Stimulated activated CD8-positive, alpha-beta memory T cell treated with anti-CD3 and anti-CD28 coated beads, Interleukin-12 subunit alpha, Interleukin-12 subunit beta, amount 100 ng/mL, for 4 hours (primary cell): Measurements from ENCODE around the gene ZNF750.

Experiments used
- DNase-seq: peaks from one replicate; pipeline ENCODE4 v3.0.0-alpha.2; 2020; ENCODE audit warnings: low read depth

Gene ZNF750

DNA sequence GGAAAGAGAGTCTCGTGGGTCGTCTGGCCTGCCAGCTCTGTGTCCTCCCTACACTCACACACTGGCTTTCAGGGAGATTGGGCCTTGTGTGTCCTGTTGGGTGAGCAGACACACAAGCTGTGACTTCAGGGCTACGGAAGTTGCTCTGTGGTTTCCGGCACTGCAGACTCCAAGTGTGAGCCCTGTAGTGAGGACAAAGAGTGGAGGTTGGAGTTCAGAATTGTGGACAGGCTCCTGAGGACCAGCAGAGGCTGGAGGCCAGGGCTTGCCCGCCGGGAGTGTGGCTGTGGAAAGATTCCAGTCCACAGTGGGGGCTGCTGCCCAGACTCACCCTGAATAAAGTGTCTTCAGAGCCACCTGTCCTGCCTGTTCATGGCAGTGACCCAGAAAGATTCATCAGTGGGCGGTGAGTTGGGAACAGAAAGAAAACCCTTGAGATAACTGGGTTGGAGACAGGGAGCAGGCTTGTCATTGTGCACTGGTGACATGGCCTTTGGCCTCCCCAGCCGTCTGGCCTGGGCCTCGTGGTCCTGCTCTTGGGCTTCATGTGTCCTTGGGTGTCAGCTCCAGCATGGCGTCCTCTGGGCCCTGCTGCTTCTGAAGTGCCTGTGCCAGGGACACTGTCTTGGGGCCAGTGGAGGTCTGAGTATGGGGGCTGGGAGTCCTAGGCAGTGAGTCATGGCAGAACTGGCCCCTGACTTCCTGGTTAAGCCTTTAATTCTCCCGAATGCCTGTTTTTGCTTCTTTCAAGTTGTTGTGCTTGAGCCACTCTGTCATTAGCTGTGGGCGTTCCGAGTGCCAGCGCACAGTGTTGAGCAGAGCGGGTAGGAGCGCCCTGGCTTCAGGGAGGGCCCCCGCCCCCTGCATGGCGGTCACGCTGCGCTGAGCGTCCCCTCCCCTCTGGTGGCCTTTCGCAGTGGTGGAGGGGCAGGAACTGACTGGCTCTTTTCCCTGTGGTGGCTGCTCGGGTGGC is 19.9 kb upstream of the ZNF750 start:
- DNase-seq: peak; percentile 28

DNA sequence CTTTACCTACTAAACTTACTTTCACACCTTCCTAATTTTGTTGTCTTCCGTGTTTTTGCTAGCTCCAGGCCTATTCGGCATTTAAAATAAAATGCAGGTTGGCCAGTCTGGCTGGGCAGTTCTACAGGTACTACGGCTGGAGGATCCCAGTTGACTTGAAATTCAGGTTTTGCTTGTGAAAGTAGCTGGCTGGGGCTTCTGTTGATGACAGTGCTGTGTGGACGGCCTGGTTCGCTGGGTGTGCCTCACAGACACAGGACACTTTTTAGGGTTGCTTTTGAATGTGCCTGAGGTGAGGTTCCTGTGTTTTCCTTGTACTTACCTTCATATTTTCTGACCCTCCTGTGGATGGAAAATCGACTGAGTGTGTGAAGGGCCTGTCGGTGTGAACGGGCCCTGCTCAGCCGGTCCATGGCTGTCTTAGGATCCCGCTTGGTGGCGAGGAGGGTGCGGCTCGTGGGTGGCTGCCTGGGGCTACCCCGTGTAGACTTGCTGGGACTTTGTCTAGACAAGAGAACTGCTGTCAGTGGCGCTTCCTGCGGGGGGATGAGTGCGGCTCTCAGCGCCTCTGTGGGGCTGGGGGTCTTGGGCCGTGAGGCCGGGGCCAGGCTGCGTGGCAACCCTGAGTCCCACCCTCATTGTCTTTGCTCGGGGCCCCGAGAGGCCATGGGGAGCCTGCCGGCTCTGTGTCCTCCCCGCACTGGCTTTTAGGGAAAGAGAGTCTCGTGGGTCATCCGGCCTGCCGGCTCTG is 18.7 kb upstream of the ZNF750 start:
- DNase-seq: no peak

DNA sequence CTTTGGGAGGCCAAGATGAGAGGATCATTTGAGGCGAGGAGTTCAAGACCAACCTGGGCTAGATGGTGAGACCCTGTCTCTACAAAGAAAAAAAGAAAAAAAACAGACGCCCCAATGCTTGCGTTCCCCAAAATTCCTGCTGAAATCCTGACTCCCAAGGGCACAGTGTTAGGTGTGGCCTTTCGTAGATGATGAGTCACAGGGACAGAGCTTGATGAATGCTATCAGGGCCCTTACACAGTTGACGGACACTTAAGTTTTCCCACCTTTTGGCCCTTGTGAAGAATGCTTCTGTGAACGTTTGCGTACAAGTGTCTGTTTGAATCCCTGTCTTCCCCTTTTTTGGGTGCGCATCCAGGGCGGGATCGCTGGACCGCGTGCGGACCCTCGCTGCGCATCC is 16.5 kb upstream of the ZNF750 start:
- DNase-seq: no peak

DNA sequence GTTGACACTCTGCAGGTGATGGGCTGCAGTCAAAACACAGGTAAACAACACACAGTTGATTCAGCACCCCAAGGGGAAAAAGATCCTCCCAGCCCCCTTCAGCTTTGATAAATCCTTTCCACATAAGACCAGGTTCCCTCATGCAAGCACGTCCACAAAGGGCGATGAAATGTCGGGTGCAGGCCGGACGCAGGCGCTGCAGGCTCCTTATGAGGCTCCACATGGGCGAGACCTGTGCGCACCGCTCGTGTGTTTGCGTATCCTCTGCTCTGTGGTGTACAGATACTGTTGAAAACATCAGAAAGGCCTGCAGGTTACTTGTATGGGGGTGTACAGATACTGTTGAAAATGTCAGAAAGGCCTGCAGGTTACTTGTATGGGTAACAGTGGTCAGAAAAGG is 14.4 kb upstream of the ZNF750 start:
- DNase-seq: no peak

DNA sequence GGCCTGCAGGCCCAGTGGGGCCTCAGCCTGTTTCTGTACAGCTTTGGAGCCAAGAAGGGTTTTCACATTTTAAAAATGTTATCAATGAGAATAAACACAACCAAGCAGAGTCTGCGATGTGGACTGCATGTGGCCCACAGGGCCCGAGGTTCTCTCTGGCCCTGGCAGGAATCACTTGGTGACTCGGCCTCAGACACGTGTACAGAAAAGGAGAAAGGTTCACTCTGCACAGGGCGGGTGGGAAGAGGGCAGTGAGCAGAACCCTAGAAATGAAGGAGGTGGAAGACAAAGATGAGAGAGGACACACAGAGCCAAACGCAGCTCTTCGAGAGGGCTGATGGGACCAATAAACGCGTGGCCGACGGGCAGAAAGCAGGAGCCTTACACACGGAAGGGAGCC is 11.6 kb upstream of the ZNF750 start:
- DNase-seq: no peak

DNA sequence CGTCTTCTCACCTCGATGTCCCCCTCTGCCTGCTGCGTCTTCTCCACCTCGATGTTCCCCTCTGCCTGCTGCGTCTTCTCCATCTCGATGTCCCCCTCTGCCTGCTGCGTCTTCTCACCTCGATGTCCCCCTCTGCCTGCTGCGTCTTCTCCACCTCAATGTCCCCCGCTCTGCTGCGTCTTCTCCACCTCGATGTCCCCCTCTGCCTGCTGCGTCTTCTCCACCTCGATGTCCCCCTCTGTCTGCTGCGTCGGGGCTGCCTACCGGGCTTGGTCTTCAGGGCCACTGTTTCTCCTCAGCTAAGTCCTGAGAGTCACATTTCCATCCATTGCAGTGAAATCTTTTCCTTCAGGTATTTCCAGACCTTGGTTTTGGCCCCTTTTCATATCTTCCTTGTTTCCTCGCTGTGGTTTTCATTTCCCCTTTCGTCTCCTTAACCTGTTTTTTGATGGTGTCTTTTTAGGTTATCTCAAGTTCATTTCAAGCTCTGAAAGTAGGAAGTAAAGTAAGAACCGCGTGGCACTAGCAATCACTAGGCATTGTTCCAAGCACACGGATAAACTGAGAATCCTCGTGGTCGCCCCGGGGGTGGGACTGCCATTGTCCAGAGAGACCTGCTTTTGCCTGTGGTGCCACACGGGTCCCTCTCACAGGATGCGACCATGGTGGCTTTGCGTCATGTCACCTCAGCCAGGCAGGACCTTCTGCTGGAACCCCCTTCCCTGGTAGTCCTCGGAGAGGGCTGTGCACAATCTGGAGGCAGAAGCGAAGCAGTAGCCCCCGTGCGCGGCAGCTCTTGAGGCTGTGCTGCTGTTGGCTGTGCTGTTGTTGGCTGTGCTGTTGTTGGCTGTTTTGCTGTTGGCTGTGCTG is 9.5 kb upstream of the ZNF750 start:
- no peak for DNase-seq

DNA sequence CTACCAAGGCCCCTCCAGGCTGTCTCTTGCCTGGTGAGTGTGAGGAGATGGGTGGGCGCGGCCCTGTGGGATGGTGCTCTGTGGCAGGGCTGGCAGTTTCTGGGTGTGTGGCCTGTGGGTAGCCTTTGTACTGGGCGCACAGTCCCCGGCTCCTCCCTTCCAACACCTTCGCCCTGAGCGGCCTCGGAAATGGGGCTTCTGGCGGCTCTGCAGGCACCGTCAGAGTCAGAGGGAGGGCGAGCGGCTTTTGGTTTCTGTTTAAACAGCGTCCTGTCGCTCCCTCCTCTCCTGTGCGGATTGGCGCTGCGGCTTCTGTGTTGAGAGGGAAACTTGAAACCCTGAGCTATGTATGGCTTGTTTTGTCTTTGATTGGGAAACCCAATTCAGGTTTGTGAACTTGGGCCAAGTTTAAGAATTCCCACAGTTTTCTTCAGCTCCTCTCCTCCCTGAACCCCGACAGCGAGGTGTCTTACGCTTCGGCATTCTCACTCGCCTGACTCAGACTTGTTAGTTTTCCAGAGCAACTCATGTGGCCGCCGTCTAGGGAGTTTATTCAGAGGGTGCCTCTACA is 8.3 kb upstream of the ZNF750 start:
- peak; percentile 27 for DNase-seq

DNA sequence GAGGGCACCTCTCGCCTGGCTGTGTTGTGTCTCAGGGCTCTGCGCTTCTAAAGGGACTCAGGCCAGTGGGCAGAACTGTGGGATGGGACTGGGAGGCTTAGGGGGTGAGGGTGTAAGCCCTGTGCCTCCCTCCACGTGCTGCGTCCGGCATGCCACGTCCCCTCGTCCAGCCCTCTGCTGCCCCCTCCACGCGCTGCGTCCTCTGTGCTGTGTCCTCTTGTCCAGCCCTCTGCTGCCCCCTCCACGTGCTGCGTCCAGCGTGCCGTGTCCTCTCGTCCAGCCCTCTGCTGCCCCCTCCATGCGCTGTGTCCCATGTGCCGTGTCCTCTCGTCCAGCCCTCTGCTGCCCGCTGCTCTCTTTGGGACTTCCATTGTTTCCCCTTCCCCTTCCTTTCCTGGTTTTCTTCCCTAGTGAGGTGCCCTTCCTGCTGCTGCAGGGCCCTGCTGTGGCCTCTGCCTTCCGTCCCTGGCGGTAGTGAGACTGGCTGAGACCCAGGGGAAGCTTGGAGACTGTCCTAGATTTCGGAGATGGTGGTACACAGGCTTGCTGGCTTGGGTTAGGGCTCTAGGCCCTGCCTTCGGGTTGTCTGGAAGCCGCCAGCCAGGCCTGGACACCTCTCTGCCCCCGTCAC is 6.4 kb upstream of the ZNF750 start:
- DNase-seq: no peak

DNA sequence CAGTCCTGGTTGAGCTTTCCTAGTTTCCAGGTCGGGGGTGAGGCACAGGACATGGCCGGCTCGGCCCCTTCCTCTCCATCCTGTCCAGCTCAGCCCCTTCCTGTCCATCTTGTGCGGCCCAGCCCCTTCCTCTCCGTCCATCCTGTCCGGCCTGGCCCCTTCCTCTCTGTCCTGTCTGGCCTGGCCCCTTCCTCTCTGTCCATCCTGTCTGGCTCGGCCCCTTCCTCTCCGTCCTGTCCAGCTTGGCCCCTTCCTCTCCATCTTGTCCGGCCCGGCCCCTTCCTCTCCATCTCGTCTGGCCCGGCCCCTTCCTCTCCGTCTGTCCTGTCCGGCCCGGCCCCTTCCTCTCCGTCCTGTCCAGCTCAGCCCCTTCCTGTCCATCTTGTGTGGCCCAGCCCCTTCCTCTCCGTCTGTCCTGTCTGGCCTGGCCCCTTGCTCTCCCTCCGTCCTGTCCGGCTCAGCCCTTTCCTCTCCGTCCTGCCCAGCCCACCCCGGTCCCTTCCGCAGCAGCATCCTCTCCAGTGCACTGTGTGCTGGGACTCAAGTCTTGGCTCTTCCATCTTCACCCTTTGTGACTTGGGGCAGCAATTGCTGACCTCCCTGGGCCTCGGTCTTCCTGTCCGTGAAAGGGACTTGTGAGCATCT is 5.5 kb upstream of the ZNF750 start:
- no peak for DNase-seq

DNA sequence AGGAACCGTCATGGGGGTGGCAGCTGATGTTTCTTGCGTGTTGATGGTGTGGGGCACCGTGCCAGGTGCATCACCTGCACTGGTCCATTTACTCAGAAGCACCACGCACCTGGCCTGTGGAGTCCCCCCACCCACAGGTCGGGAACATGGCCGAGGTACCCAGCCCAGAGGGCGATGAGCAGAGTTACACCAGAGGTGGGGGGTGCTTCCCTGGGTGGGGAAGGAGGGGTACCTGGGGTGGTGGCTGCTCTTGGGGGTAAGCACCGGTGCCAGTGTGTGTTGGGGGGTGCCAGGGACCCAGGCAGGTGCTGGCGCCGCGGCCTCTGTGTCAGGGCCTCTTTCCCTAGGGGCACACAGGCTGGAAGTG is 5.0 kb upstream of the ZNF750 start:
- DNase-seq: no peak

DNA sequence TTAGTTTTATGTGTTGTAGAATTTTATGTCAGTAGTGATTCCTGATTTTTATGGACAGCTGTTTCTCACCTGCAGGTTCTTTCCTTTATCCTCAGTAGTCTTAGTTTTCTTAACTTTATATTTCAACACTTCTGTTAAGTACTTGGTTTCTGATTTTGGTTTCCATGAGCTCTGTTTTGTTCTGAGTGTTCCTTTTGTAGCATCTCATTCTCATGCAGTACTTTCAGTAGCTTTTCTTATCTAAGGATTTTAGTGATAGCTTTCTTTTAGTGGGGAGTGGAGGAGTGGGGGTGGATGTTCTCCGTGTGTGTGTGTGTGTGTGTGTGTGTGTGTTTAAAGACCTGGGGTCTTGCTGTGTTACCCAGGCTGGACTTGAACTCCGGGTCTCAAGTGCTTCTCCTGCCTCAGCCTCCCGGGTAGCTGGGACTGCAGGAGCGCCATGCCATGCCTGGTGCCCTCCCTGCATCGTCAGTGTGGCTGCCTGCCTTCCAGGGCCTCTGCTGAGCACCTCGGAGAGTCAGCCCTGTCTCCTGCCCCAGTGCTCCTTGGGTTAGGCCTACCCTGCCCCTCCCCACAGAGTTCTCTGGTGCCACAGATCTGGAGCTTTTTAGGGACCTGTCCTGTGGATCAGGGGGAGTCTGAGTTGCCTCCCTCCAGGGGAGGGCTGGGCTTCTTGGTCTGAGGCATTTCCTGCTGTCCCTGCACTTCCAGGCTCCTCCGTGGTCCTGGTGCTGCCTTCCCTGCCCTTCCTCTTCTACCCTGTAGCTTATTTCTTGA is 4.3 kb upstream of the ZNF750 start:
- no peak for DNase-seq

DNA sequence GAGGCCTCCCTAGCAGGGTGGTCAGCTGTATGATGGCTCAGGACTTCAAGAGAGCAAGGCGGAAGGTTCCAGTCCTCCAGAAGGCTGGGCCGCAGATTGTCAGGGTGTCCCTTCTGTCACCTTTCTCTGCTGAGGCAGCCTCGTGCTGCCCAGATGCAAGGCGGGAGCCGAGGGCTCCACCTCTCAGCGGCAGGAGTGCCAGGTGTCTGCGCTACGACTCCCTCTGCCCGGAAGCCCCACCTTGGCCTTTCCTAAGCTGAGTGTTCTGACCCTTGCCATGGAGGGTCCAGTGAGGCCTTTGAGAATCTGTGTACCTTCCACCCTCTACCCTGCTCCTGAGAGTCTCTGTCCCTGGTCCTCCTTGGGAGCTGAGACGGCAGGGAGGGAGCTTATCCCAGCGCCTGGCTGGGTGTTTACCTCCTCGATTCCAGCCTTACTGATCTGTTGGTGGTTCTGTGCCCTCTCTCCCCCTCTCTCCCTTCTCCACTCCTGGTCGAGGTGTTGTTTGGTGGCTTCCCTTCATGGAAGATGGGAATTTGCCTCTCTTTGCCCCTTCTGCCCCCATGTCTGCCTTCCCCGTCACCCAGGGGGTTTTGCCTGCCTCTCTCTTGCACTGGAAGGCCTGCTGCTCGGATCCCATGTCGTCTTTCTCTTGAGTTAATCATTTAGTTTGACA is 2.2 kb upstream of the ZNF750 start:
- no peak for DNase-seq

DNA sequence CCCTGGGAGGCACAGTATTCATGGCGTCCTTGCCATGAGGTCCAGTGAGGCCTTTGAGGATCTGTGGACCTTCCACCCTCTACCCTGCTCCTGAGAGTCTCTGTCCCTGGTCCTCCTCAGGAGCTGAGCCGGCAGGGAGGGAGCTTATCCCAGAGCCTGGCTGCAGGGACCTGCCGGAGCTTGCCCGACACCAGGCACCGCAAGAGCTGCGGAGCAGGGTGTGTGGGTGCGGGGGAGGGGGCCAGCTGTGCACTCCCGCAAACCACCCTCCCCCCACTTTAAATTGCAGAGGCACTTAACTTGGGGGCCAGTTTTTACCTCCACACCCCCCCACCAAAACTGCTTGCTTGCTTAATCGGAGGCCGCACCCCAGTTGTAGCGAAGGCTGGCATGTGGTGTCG is 609 bp upstream of the ZNF750 start:
- no peak for DNase-seq

DNA sequence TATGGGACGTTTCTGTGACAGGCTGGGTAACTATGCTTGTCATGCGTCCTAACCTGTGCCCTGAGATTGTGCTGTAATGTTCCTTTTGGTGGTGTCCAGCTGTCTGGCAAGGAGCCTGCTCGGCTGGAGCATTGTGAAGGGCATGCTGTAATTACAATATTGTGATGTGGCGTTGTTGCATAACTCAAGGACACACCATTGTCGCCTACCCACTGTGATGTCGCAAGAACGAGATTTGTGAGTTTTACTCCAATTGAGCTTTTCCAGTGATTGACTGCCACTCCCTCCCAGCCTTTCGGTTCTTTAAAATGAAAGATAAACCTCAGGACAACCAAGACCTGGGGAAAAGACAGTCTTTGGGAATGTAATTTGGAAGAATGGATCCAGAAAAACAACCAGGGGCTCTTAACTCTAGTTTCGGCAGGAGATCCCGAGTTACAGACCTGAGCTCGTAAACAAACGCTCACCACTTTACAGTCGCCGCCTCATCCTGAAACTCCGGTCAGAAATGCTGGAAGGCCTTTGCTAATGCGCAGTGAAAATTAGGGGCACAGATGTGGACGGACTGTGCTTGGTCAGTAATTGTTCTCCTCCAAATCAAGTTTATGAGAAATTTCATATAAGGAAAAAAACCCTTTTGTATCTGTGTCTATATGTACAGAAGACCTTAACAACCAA is 1.3 kb downstream of the ZNF750 start:
- DNase-seq: no peak

DNA sequence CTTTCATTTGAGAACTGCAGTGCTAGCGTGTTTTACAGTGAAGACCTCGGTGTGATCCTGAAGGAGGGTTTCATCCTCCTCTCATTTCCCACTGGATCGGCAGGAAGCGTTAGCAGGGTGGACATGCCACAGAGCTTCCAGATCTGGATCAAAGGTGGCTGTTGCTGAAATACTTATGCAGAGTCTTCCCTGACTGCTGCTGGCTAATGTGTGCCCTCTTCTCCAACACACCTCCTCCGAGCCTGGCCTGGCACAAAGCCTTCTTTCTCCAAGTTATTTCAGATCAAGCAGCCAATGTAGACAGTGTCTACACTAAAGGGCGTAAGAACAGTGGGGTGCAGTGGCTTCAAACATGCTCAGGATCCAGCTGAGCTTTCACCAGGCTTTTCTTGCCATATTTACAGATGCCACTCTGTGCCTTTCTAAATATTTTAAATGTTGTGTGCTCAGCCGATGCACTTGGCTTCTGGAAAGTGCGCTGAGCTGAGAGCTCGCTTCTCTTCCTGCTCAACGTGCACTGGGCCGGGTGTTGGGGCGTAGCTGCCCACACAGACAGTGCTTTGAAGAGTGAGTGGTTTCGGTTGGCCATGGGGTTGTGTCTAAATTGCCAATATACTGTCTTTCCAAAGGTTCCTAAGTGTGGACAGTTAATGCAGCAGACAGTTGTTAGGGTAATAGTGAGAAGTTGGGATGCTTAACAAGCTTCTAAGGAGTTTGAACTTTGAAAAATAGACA is 2.1 kb downstream of the ZNF750 start:
- no peak for DNase-seq

DNA sequence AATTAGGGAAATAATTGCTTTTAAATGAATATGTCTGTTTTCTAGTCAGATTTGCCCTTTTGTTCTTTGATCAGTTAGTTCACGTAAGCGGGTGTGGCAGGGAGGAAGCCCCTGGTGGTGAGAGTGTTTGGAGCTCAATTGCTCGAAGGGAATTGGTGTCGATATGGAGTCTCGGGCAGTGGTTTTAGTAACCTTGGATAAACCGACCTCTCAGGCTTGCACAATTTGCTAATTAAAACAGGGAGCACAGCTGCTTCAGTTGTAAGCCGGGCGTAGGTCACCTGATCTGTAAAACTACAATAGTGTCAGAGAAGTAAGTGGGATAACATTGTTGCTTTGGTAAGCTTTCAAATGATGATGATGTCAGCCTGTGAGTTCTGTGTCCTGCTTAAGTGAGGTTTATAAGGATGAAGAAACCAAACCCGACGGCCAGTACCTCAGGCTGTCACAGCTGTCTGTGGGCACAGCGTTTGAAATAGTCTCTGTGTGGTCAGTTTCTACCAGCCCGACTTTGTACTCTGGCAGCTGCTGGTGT is 2.9 kb downstream of the ZNF750 start:
- no peak for DNase-seq

DNA sequence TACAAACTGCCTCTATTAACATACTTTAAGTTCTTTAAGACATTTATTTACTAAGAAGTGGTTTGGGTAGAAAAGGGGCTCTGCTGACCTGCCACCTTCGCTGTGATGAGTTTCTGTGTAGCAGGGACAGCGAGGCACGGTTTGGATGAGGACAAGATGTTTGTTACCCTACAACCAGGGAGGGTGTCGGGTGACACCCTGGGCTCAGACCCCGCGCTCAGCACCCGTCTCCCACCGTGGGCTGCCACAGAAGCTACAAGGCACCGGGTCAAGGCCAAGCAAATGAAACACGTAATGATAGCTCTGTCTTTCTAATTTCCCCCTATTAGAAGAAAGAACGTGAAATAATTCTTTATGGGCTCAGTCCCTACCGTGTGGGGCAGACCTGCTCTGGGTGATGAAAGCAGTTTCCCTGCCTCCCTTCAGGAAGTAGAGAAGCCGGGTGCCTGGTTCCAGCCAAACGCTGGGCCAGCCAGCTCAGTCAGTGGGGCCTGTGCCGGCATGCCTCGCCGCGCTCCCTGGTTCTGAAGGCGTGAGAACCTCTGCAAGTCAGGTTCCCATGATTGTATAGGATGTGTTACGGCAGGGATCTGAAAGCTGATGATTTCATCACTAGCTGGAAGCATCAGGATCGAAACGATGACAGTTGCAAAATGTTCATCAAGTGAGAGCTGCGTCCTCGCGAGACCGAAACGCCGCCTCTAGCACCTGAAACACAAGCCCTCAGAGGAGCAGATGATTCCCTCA is 3.9 kb downstream of the ZNF750 start:
- DNase-seq: no peak
